ENCODE data around the gene EEF1A2. TPM values are rescaled to one million over a fixed set of nuclear protein-coding genes. Genes with fewer than 3 reads are reported as not detected.

EEF1A2 gene
- polyA plus RNA-seq, 3 donors: 0.08 TPM; not detected in 2

- Histone ChIP-seq H3K27ac (ENCODE audit: low read depth in 1 of 2, low read length in 2 of 2) (no peak overlapping the region), H3K27me3 (ENCODE audit: control insufficient read depth in 2 of 2, insufficient read depth in 2 of 2, low read length in 2 of 2) (peaks cover 9 to 39% of the 10 kb centered on the region in 2 donors), H3K4me2 (replicated peaks; ENCODE audit: extremely low read depth, low read length, poor library complexity, severe bottlenecking) (peak overlapping the region; percentile 58), H3K9ac (ENCODE audit: insufficient read depth, low read length, poor library complexity, severe bottlenecking) (no peak overlapping the region), H3K36me3 (replicated peaks in 1 of 2; ENCODE audit: control insufficient read depth in 1 of 2, insufficient read depth in 2 of 2, low read length in 2 of 2) (no peaks in the 10 kb centered on the region), H3K79me2 (ENCODE audit: insufficient read depth, low read length) (no peaks in the 10 kb centered on the region), H2AFZ (ENCODE audit: insufficient read depth, low read depth, low read length, poor library complexity, severe bottlenecking) (no peak overlapping the region), H3K9me3 (replicated peaks in 1 of 2; ENCODE audit: control insufficient read depth in 1 of 2, insufficient read depth in 1 of 2, low read length in 2 of 2) (peaks cover 3 to 7% of the 10 kb centered on the region in 2 donors), H3K4me3 (replicated peaks in 1 of 3; ENCODE audit: low read depth in 2 of 3, low read length in 3 of 3) (no peak overlapping the region), H3K4me1 (ENCODE audit: control insufficient read depth in 1 of 2, insufficient read depth in 2 of 2, low read length in 2 of 2) (peaks cover 8 to 20% of the 10 kb centered on the region in 2 donors), H4K20me1 (ENCODE audit: insufficient read depth, low read length) (no peaks in the 10 kb centered on the region)
- Mint-ChIP-seq H3K4me1 (peaks cover 5% of the 10 kb centered on the region), H3K27ac (no peak overlapping the region), H3K27me3 (ENCODE audit: low read depth in 3 of 3) (peaks cover 41 to 72% (median 47%) of the 10 kb centered on the region in 3 donors), H3K4me3 (peak overlapping the region in 1 of 2 donors; percentile 26), H3K9me3 (peaks cover under 1 to 8% (median 4%) of the 10 kb centered on the region in 7 donors), H3K36me3 (no peaks in the 10 kb centered on the region)
- 16% methylated on average over 44 of the region's 48 CpGs for WGBS (ENCODE audit: insufficient coverage)
- DNase-seq: no peak
- TF ChIP-seq CTCF (IDR thresholded peaks at IDR 0.05): no peak
- intact Hi-C loops (cut with micrococcal nuclease): no loop called here
These were observed 571 bp upstream of the EEF1A2 start for GRCh38 chr20:63499338-63499969.

- peak overlapping the region; percentile 27 to 67 for H3K4me3 Mint-ChIP-seq
- Histone ChIP-seq H3K36me3 (replicated peaks in 1 of 2; ENCODE audit: control insufficient read depth in 1 of 2, insufficient read depth in 2 of 2, low read length in 2 of 2) (no peaks in the 10 kb centered on the region), H3K4me3 (replicated peaks in 1 of 3; ENCODE audit: low read depth in 2 of 3, low read length in 3 of 3) (no peak overlapping the region), H3K27ac (ENCODE audit: low read depth in 1 of 2, low read length in 2 of 2) (no peak overlapping the region), H2AFZ (ENCODE audit: insufficient read depth, low read depth, low read length, poor library complexity, severe bottlenecking) (no peak overlapping the region), H3K9me3 (replicated peaks in 1 of 2; ENCODE audit: control insufficient read depth in 1 of 2, insufficient read depth in 1 of 2, low read length in 2 of 2) (peaks cover 0 to 5% of the 10 kb centered on the region in 2 donors), H3K4me1 (ENCODE audit: control insufficient read depth in 1 of 2, insufficient read depth in 2 of 2, low read length in 2 of 2) (peaks cover 8 to 20% of the 10 kb centered on the region in 2 donors), H3K4me2 (replicated peaks; ENCODE audit: extremely low read depth, low read length, poor library complexity, severe bottlenecking) (peak overlapping the region; percentile 58), H3K79me2 (ENCODE audit: insufficient read depth, low read length) (no peaks in the 10 kb centered on the region), H3K27me3 (ENCODE audit: control insufficient read depth in 2 of 2, insufficient read depth in 2 of 2, low read length in 2 of 2) (peaks cover 9 to 39% of the 10 kb centered on the region in 2 donors), H3K9ac (ENCODE audit: insufficient read depth, low read length, poor library complexity, severe bottlenecking) (no peak overlapping the region), H4K20me1 (ENCODE audit: insufficient read depth, low read length) (no peaks in the 10 kb centered on the region)
- WGBS (ENCODE audit: insufficient coverage): 6% methylated on average over 46 of the region's 60 CpGs
- H3K27ac Mint-ChIP-seq: no peak overlapping the region
- peaks cover 5% of the 10 kb centered on the region for H3K4me1 Mint-ChIP-seq
- H3K9me3 Mint-ChIP-seq: peaks cover 0 to 5% (median 0%) of the 10 kb centered on the region in 7 donors
- no peaks in the 10 kb centered on the region for H3K36me3 Mint-ChIP-seq
- DNase-seq: peak; percentile 29 to 62 (median 37)
- no peak for TF ChIP-seq CTCF (IDR thresholded peaks at IDR 0.05)
- intact Hi-C loops (cut with micrococcal nuclease): loop anchor here (2.0 kb wide), 2 partner anchors 473 to 475 kb away; no protein-coding TSS in a partner anchor
- peaks cover 39 to 69% (median 47%) of the 10 kb centered on the region in 3 donors for H3K27me3 Mint-ChIP-seq (ENCODE audit: low read depth in 3 of 3)
These were observed 642 bp downstream of the EEF1A2 start for GRCh38 chr20:63497946-63498935.

Measured in CD14-positive monocyte (primary cell).